Stomach smooth muscle (tissue), 2 donors: Measurements from ENCODE around the gene TNIK.

ENCODE experiments used
- H3K27ac ChIP-seq: one replicate; pipeline ENCODE4 v1.7.0; 2013; ENCODE audit warnings: mild to moderate bottlenecking, low read length, inconsistent platforms
- H3K27me3 ChIP-seq, 2 donors: one replicate each; pipeline ENCODE4 v1.7.0; 2013; ENCODE audit warnings: low read length in 2 of 2; ENCODE audit not compliant: insufficient read depth in 2 of 2, control insufficient read depth in 1 of 2
- H3K36me3 ChIP-seq, 2 donors: one replicate each; pipeline ENCODE4 v1.7.0; 2013; ENCODE audit warnings: low read length in 2 of 2; ENCODE audit not compliant: control insufficient read depth in 2 of 2, insufficient read depth in 2 of 2
- H3K4me1 ChIP-seq: one replicate; pipeline ENCODE4 v1.7.0; 2013; ENCODE audit warnings: low read length; ENCODE audit not compliant: control insufficient read depth, insufficient read depth
- H3K4me3 ChIP-seq, 2 donors: one replicate each; pipeline ENCODE4 v1.7.0; 2013; ENCODE audit warnings: low read length in 2 of 2
- H3K9ac ChIP-seq, 2 donors: one replicate each; pipeline ENCODE4 v1.7.0; 2013; ENCODE audit warnings: low read length in 2 of 2, mild to moderate bottlenecking in 1 of 2
- H3K9me3 ChIP-seq, 2 donors: one replicate each; pipeline ENCODE4 v1.7.0; 2013; ENCODE audit warnings: low read length in 2 of 2; ENCODE audit not compliant: control insufficient read depth in 2 of 2
- donor health status: healthy.
- donor health status: Pancreatic carcinoma.

The TNIK gene

DNA sequence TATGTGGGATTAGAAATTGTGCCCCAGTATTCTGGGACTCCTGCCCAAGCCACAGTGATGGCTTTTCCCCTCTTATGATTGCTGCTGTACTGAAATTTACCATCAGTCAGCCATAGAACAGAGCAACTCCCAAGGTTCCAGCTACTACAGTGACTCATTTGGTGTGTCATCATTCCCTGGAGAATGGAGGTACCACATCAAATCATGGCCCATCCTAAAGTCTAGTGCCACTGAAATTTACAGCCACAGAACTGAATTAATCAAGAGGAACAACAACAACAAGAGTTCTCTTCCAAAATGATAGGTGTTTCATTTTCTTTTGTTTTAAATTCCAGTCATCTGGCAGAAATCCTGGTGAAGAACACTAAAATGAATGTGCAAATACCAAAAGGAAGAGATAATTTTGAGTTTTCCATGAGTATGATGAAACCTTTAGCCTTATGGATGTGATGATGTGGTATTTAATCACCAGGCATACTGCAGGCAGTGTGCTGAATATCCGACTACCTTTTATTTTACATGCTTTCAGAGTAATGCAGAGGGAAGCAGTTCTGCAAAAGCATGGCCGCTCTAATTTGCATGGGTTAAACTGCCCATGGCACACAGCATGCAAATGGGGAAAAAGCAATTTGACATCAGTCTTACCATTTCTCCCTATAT, 358.1 kb downstream of the TNIK start:
- Histone ChIP-seq H3K4me3 (no peak overlapping the region), H3K9ac (no peak overlapping the region), H3K36me3 (peaks cover 11 to 18% of the 10 kb centered on the region in 2 donors), H3K9me3 (no peaks in the 10 kb centered on the region), H3K27ac (no peak overlapping the region), H3K4me1 (no peaks in the 10 kb centered on the region), H3K27me3 (no peaks in the 10 kb centered on the region)

DNA sequence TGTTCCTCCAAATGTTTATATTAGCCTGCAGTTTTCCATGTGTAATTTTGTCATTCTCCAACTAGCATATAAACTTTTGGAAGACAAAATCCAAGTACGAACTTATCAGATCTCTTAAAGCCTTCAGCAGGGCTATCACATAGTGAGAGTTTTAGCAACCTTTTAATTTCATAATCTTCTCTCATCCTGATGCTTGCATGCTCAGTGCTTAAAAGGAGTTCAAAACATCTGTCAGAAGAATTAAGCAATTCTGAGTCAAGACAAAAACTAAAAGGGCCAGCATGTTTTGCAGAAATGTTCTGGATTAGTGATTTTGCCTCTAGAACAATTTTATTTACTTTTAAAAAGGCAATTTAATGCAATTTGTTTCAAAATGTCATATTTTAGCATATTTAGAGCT, 360.3 kb downstream of the TNIK start:
- Histone ChIP-seq H3K27ac (no peak overlapping the region), H3K4me3 (no peak overlapping the region), H3K36me3 (peaks cover 6 to 12% of the 10 kb centered on the region in 2 donors), H3K9ac (no peak overlapping the region), H3K27me3 (no peaks in the 10 kb centered on the region), H3K9me3 (no peaks in the 10 kb centered on the region), H3K4me1 (no peaks in the 10 kb centered on the region)

DNA sequence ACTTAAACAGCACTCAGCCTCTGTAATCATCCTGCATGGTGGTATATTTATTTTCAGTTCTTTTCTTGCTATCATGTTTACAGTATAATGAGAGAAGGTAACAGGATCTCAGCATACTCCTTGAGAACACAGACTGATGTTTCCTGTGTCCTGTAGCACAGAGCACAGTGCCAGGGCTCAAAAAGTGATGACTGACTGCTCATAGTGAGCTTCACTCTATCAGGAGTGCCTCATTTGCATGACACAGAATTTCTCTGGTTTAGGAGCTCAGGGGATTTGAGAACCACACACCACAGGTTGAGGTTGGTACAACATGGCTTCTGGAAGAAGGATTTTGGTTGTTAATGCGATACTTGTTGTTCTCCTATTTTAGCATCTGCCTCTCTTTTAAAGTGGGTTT, 365.1 kb downstream of the TNIK start:
- Histone ChIP-seq H3K27ac (no peak overlapping the region), H3K36me3 (peaks cover 0 to 5% of the 10 kb centered on the region in 2 donors), H3K9ac (no peak overlapping the region), H3K4me1 (no peaks in the 10 kb centered on the region), H3K9me3 (no peaks in the 10 kb centered on the region), H3K27me3 (no peaks in the 10 kb centered on the region), H3K4me3 (no peak overlapping the region)

DNA sequence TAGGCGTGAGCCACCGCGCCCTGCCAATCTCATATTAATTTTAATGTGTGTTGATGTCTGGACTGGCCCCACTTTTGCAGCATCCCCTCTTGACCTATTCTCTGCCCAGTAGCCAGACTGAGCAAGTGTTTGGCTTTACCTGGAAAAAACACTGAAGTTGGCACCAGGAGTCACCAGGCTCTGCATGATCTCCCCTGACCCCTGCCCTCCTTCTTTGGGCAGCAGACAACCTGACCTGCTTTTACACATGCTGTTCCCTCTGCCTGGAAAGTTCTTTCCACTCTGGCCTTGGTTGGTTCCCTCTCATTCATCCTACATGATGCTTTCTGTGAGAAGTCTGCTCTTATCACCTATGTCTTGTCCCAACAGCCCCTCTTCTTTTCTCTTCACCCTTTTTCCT, 365.8 kb downstream of the TNIK start:
- Histone ChIP-seq H3K9me3 (no peaks in the 10 kb centered on the region), H3K27me3 (no peaks in the 10 kb centered on the region), H3K27ac (no peak overlapping the region), H3K4me1 (peaks cover 5% of the 10 kb centered on the region), H3K4me3 (no peak overlapping the region), H3K9ac (no peak overlapping the region), H3K36me3 (peaks cover 0 to 1% of the 10 kb centered on the region in 2 donors)

DNA sequence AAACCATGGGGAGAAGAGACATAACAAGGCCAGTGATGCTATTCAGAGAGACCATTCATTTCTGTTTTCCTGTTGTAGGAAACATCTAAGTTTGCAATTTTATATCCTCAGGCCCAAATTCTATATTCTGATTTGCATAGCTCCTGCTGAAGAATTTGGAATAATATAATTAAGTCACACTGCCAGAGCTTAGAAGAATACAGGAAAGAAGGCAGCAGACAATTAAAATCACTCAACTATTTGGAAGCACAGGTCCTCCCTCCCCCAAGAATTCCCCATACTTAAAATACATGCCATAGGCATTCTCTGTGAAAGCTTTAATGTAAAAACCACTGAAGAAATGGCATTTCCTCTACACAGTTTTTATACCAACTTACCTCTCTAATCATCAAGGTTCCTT, 366.7 kb downstream of the TNIK start:
- Histone ChIP-seq H3K9ac (no peak overlapping the region), H3K36me3 (no peaks in the 10 kb centered on the region), H3K9me3 (no peaks in the 10 kb centered on the region), H3K4me3 (no peak overlapping the region), H3K27ac (no peak overlapping the region), H3K4me1 (peaks cover 8% of the 10 kb centered on the region), H3K27me3 (no peaks in the 10 kb centered on the region)

DNA sequence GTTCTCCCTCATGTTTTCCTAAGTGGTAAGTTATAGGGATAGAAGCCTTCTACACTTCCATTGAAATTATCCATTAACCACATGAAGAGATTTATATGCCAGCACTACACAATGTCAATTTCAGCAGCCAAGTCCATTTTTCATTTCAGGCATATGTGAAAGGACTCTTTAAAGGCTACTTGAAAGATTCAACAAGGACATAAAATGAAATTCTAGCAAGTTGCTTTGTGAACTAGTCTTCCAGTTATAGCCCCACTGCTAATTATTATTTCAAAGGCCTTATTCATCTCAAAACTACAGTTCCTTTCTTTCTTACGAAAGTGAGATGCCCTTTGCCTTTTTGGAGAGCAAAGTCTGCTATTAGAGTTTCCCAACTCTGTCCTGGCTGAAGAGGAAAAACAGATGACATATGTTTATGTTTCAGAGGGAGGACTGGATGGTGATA, 367.7 kb downstream of the TNIK start:
- Histone ChIP-seq H3K9me3 (no peaks in the 10 kb centered on the region), H3K27ac (no peak overlapping the region), H3K4me1 (peaks cover 8% of the 10 kb centered on the region), H3K9ac (no peak overlapping the region), H3K36me3 (no peaks in the 10 kb centered on the region), H3K27me3 (no peaks in the 10 kb centered on the region), H3K4me3 (no peak overlapping the region)

DNA sequence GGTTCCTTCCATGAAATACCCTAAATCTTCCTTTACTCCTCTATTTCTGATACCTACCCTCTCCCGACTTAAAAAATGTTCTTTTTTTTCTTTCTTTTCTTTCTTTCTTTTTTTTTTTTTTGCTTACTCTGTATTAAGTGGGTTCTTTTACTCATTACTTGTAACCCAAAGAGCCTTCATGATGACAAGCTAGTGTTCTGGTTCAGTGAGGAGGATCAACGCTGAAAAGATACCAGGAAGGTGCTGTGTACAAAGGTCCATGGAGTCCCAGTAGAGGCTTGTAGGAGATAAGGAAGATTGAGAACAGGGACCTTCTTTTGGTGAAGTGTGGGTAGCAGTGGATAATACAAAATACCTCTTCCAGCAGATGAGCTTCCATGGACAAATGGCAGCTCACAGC, 369.9 kb downstream of the TNIK start:
- peaks cover 8% of the 10 kb centered on the region for H3K4me1 ChIP-seq
- H3K27ac ChIP-seq: no peak overlapping the region

DNA sequence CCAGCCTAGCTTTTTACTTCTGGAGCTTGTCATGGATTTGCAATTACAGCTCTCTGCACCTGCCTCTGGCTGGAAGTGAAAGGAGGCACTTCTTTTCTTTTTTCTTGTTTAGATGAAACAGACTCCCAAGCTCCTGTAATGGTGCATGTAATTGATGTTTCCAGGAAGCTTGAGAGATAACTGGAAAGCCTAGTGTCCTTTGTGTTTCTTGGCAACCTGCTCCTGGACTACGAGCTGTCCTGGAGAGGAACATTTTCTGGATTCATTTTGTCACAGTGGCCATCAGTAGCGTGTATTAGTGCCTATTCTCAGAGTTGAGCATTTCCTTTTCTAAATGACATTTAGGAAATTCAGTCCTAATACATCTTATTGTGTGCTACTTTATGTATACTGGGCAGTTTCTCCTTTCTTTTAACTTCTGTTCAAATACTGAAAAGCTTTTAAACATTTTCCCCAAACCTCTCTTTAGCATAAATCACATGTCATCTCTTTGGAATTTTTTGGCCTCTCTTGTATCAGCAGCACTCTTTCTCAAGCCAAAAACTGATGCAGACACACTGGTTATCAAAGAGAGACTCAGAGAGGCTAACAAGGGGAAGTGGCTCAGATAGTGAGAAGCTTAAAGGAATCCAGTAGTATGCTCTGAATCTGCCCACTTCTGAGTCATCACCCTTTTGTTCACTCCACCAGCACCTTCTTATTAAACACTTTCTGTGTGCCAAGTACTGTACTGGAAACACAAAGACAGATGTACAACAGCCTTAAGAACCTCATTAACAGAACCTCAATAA, 371.0 kb downstream of the TNIK start:
- Histone ChIP-seq H3K4me1 (peaks cover 8% of the 10 kb centered on the region), H3K9ac (no peak overlapping the region), H3K27me3 (no peaks in the 10 kb centered on the region), H3K4me3 (no peak overlapping the region), H3K27ac (no peak overlapping the region), H3K36me3 (peaks cover 5 to 7% of the 10 kb centered on the region in 2 donors), H3K9me3 (no peaks in the 10 kb centered on the region)

More for the DNA sequence above, 369.9 kb downstream of the TNIK start:
- Histone ChIP-seq H3K27me3 (no peaks in the 10 kb centered on the region), H3K4me3 (no peak overlapping the region), H3K9me3 (no peaks in the 10 kb centered on the region), H3K36me3 (peaks cover 3 to 5% of the 10 kb centered on the region in 2 donors), H3K9ac (no peak overlapping the region)

DNA sequence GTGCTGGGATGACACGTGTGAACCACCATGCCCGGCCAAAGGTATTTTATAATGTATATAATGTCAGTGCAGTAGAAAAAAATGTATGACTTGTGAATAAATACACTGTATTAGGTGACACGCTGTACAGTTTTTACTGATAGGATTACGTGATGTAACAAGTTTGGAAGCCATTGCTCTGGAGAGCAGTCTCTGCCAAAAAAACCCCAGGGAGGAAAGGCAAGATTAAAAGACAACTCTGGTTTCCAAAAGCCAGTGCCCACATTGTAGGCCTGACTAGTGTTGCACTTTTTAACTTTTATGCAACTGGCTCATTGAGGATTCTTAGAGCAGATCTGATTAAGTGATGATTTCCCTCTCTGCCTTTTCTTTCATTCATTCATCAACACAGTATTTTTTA, 371.7 kb downstream of the TNIK start:
- H3K9ac ChIP-seq: no peak overlapping the region
- peaks cover 7% of the 10 kb centered on the region in 2 donors for H3K36me3 ChIP-seq
- H3K27ac ChIP-seq: no peak overlapping the region
- peaks cover 8% of the 10 kb centered on the region for H3K4me1 ChIP-seq
- no peaks in the 10 kb centered on the region for H3K27me3 ChIP-seq
- H3K4me3 ChIP-seq: no peak overlapping the region
- H3K9me3 ChIP-seq: no peaks in the 10 kb centered on the region

DNA sequence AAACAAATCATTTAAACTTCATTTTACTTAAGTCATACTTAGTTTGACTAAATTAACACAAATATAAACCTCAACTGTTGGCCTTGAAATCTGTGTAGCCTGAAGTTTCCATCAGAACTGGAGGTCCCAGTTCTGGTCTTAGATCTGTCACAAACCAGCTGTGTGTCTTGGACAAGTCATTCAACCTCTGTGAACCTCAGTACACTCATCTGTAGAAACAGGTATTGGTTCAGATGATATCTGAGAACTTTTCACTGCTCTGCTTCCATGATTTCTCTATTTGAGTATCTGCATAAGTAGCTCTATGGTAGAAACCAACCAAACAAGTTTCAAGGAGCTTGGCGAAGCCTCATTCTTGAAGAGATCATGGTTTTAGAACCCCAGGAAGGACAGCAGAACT, 373.3 kb downstream of the TNIK start:
- peaks cover 8% of the 10 kb centered on the region for H3K4me1 ChIP-seq
- H3K27me3 ChIP-seq: no peaks in the 10 kb centered on the region
- no peaks in the 10 kb centered on the region for H3K9me3 ChIP-seq
- H3K27ac ChIP-seq: no peak overlapping the region
- H3K36me3 ChIP-seq: peaks cover 7 to 11% of the 10 kb centered on the region in 2 donors
- no peak overlapping the region for H3K4me3 ChIP-seq
- no peak overlapping the region for H3K9ac ChIP-seq

DNA sequence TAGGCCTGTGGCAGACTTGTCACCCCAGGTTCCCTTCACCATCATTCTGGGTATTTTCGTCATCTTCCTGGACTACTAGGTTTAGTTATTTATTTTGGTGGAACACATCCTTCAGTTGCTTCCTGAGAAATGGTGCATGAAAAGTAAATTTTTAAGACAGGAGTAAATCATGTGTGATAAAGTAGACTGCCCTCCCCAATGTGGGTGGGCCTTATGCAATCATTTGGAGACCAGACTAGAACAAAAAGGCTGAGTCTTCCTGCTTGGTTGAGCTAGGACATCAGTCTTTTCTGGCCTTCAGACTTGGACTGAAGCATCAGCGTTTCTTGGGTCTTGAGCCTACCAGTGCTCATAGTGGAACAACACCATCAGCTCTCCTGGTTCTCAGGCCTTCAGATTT, 382.9 kb downstream of the TNIK start:
- Histone ChIP-seq H3K9me3 (no peaks in the 10 kb centered on the region), H3K27me3 (no peaks in the 10 kb centered on the region), H3K27ac (no peak overlapping the region), H3K4me1 (no peaks in the 10 kb centered on the region), H3K9ac (no peak overlapping the region), H3K4me3 (no peak overlapping the region), H3K36me3 (peaks cover 4 to 14% of the 10 kb centered on the region in 2 donors)
